Mammary epithelial cell (primary cell): ENCODE data around the gene PRR19.

Source experiments
- CTCF ChIP-seq, 2 donors: IDR thresholded peaks in 1 of 2; conservative IDR thresholded peaks in 1 of 2; 2 replicates each; pipeline ENCODE4 v1.5.1; 2011 to 2012; ENCODE audit warnings: inconsistent platforms in 2 of 2, low read length in 2 of 2, mild to moderate bottlenecking in 2 of 2, control low read depth in 1 of 2, low read depth in 1 of 2; ENCODE audit not compliant: insufficient read depth in 1 of 2; ENCODE audit errors: extremely low read depth in 1 of 2
- EZH2 ChIP-seq: IDR thresholded peaks from 2 replicates; pipeline ENCODE4 v1.6.1; 2012; ENCODE audit warnings: low read length, inconsistent platforms, borderline replicate concordance

- no peak for TF ChIP-seq EZH2
- TF ChIP-seq CTCF (conservative IDR thresholded peaks at IDR 0.05 in 1 of 2, IDR thresholded peaks at IDR 0.05 in 1 of 2; ENCODE audit: extremely low read depth in 1 of 2, insufficient read depth in 1 of 2, low read depth in 1 of 2, low read length in 2 of 2): no peak
Observed at GRCh38 chr19:42284066-42284501, 17.8 kb upstream of the PRR19 start.
